AG09319 (cell line): Measurements from ENCODE around the gene FAM193A.

ENCODE experiments used
- DNase-seq: peaks from one replicate; pipeline ENCODE4 v3.0.0-alpha.2; 2010; ENCODE audit warnings: low read depth; ENCODE audit errors: extremely low read depth
- CTCF ChIP-seq: IDR thresholded peaks from 2 replicates; pipeline ENCODE4 v1.5.1; 2011; ENCODE audit warnings: low read depth, mild to moderate bottlenecking, inconsistent platforms, low read length, moderate library complexity

FAM193A gene

GRCh38 chr4:2662598-2662997 lies 126.2 kb downstream of the FAM193A start:
- peak; percentile 42 for DNase-seq
- no peak for TF ChIP-seq CTCF

- no peak for DNase-seq
- TF ChIP-seq CTCF, result no peak
These were observed 126.8 kb downstream of the FAM193A start for GRCh38 chr4:2663275-2663674.

GRCh38 chr4:2666722-2667247 lies 130.3 kb downstream of the FAM193A start:
- TF ChIP-seq CTCF, result no peak
- no peak for DNase-seq

GRCh38 chr4:2667428-2667827 lies 131.0 kb downstream of the FAM193A start:
- TF ChIP-seq CTCF, result no peak
- DNase-seq, result no peak

GRCh38 chr4:2671267-2671895 lies 134.9 kb downstream of the FAM193A start:
- DNase-seq, result no peak
- TF ChIP-seq CTCF, result no peak

GRCh38 chr4:2672082-2672481 lies 135.6 kb downstream of the FAM193A start:
- no peak for TF ChIP-seq CTCF

GRCh38 chr4:2672700-2673099 lies 136.3 kb downstream of the FAM193A start:
- TF ChIP-seq CTCF, result no peak
- no peak for DNase-seq

More at GRCh38 chr4:2672082-2672481, 135.6 kb downstream of the FAM193A start:
- no peak for DNase-seq
